ENCODE data around the gene FGD3.

The FGD3 gene

DNA sequence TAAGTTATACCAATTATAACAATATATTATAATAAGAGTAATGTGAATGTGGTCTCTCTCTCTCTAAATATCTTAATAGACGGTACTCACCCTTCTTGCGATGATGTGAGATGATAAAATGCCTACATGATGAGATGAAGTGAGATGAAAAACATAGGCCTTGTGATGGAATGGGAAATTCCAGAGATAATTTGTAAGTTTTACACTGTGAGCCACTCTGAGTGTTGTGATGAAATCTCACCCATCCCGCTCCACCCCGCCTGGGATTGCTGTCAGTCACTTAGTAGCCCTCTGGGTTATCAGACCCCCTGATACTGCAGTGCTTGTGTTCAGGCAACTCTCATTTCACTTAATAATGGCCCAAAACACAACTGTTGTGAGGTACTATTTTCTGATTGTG lies 121.6 kb downstream of the FGD3 start:
- no peaks in the 10 kb centered on the region for H4K20me1 ChIP-seq (ENCODE audit: low read depth, low read length)
- H3K27me3 ChIP-seq (ENCODE audit: low read length) = no peaks in the 10 kb centered on the region
- no peaks in the 10 kb centered on the region for H3K9me2 ChIP-seq (replicated peaks; ENCODE audit: insufficient read depth, low read length)
- H3K4me2 ChIP-seq (ENCODE audit: low read depth, low read length, poor library complexity, severe bottlenecking) = no peak overlapping the region
- no peak overlapping the region for H3K27ac ChIP-seq (ENCODE audit: low read depth, low read length)
- no peak overlapping the region for H3K4me3 ChIP-seq (ENCODE audit: insufficient read depth, low read length, poor library complexity, severe bottlenecking)
- no peaks in the 10 kb centered on the region for H3K9me3 ChIP-seq (ENCODE audit: insufficient read depth, low read length)
- H3K36me3 ChIP-seq (ENCODE audit: low read length) = no peaks in the 10 kb centered on the region
- H3F3A ChIP-seq (ENCODE audit: insufficient read depth) = peaks cover 4% of the 10 kb centered on the region
- no peak overlapping the region for H3K9ac ChIP-seq (ENCODE audit: low read length)
- H3K79me2 ChIP-seq (ENCODE audit: insufficient read depth, low read length) = no peaks in the 10 kb centered on the region
- TF ChIP-seq, protein P1, sequence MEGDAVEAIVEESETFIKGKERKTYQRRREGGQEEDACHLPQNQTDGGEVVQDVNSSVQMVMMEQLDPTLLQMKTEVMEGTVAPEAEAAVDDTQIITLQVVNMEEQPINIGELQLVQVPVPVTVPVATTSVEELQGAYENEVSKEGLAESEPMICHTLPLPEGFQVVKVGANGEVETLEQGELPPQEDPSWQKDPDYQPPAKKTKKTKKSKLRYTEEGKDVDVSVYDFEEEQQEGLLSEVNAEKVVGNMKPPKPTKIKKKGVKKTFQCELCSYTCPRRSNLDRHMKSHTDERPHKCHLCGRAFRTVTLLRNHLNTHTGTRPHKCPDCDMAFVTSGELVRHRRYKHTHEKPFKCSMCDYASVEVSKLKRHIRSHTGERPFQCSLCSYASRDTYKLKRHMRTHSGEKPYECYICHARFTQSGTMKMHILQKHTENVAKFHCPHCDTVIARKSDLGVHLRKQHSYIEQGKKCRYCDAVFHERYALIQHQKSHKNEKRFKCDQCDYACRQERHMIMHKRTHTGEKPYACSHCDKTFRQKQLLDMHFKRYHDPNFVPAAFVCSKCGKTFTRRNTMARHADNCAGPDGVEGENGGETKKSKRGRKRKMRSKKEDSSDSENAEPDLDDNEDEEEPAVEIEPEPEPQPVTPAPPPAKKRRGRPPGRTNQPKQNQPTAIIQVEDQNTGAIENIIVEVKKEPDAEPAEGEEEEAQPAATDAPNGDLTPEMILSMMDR (IDR thresholded peaks at IDR 0.05; ENCODE audit: insufficient read depth, low read length, poor library complexity, severe bottlenecking) = no peak
- no peak for TF ChIP-seq EZH2phosphoT487 (conservative IDR thresholded peaks at IDR 0.05; ENCODE audit: low read length)
- H2AFZ ChIP-seq (ENCODE audit: low read depth, low read length, severe bottlenecking) = no peak overlapping the region

- no peak overlapping the region for H2AFZ ChIP-seq (ENCODE audit: low read depth, low read length, severe bottlenecking)
- no peaks in the 10 kb centered on the region for H3K9me3 ChIP-seq (ENCODE audit: insufficient read depth, low read length)
- no peak for TF ChIP-seq EZH2phosphoT487 (conservative IDR thresholded peaks at IDR 0.05; ENCODE audit: low read length)
- TF ChIP-seq, protein P1 (IDR thresholded peaks at IDR 0.05; ENCODE audit: insufficient read depth, low read length, poor library complexity, severe bottlenecking) = no peak
- H3K9ac ChIP-seq (ENCODE audit: low read length) = no peak overlapping the region
- H3K27ac ChIP-seq (ENCODE audit: low read depth, low read length) = no peak overlapping the region
- H3F3A ChIP-seq (ENCODE audit: insufficient read depth) = no peaks in the 10 kb centered on the region
- H3K36me3 ChIP-seq (ENCODE audit: low read length) = no peaks in the 10 kb centered on the region
- no peaks in the 10 kb centered on the region for H3K79me2 ChIP-seq (ENCODE audit: insufficient read depth, low read length)
- H3K4me3 ChIP-seq (ENCODE audit: insufficient read depth, low read length, poor library complexity, severe bottlenecking) = no peak overlapping the region
- no peaks in the 10 kb centered on the region for H3K27me3 ChIP-seq (ENCODE audit: low read length)
- no peak overlapping the region for H3K4me2 ChIP-seq (ENCODE audit: low read depth, low read length, poor library complexity, severe bottlenecking)
- no peaks in the 10 kb centered on the region for H3K9me2 ChIP-seq (replicated peaks; ENCODE audit: insufficient read depth, low read length)
- no peaks in the 10 kb centered on the region for H4K20me1 ChIP-seq (ENCODE audit: low read depth, low read length)
Measured at GRCh38 chr9:93071464-93071863, 124.1 kb downstream of the FGD3 start.

DNA sequence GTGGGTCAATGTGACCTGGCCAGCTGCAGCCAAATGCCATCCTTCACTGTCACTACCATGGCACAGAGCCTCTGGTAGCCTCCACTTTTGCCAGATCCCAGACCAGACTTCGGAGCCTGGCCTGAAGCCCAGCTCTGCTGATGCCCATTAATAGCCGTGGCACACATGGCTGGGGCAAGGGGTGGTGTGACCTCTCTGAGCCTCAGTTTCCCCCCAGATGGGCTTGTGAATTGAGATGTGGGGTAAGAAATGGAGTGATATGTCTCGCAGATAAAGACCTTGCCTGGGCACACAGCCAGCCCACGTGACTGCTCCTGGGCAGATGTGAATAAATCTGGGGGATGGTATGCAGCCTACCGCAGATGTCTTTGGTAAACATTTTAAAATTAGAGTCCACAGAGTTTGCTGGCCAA lies 125.1 kb downstream of the FGD3 start:
- Histone ChIP-seq H4K20me1 (ENCODE audit: low read depth, low read length) (no peaks in the 10 kb centered on the region), H3K4me2 (ENCODE audit: low read depth, low read length, poor library complexity, severe bottlenecking) (no peak overlapping the region), H2AFZ (ENCODE audit: low read depth, low read length, severe bottlenecking) (no peak overlapping the region), H3K27me3 (ENCODE audit: low read length) (no peaks in the 10 kb centered on the region), H3K36me3 (ENCODE audit: low read length) (no peaks in the 10 kb centered on the region), H3K9me2 (replicated peaks; ENCODE audit: insufficient read depth, low read length) (no peaks in the 10 kb centered on the region), H3F3A (ENCODE audit: insufficient read depth) (no peaks in the 10 kb centered on the region), H3K4me3 (ENCODE audit: insufficient read depth, low read length, poor library complexity, severe bottlenecking) (no peak overlapping the region), H3K9ac (ENCODE audit: low read length) (no peak overlapping the region), H3K9me3 (ENCODE audit: insufficient read depth, low read length) (no peaks in the 10 kb centered on the region), H3K27ac (ENCODE audit: low read depth, low read length) (no peak overlapping the region), H3K79me2 (ENCODE audit: insufficient read depth, low read length) (no peaks in the 10 kb centered on the region)
- TF ChIP-seq, protein P1 (IDR thresholded peaks at IDR 0.05; ENCODE audit: insufficient read depth, low read length, poor library complexity, severe bottlenecking) = no peak
- no peak for TF ChIP-seq EZH2phosphoT487 (conservative IDR thresholded peaks at IDR 0.05; ENCODE audit: low read length)

Measured in SU-DHL-6 (cell line).